Measurements from ENCODE around the gene BTRC. TPM values are rescaled to one million over a fixed set of nuclear protein-coding genes. Genes with fewer than 3 reads are reported as not detected.
"Not testable (repeated sequence)": the region's sequence is repeated elsewhere in the genome, so short reads cannot be mapped to it uniquely, and the experiment has no call there.

Gene BTRC
- total RNA-seq, 1 donor from 2014 or later, result 33.4 TPM

- peak; percentile 1 for DNase-seq
- no peak for ATAC-seq (ENCODE audit: poor library complexity)
- intact Hi-C loops (cut with DNase I), result no loop called here
These were observed 226.8 kb downstream of the BTRC start for GRCh38 chr10:101580486-101581399.

GRCh38 chr10:101585841-101586240, 231.9 kb downstream of the BTRC start:
- no peak for ATAC-seq (ENCODE audit: poor library complexity)
- intact Hi-C loops (cut with DNase I), result no loop called here
- DNase-seq, result peak; percentile 27

GRCh38 chr10:101587725-101588653, 234.0 kb downstream of the BTRC start, which contains the start of the genes DPCD and POLL:
DPCD (plus strand) TSS chr10:101588321; CDS start chr10:101588337, 16 bp downstream.
POLL (minus strand) TSS chr10:101588257; CDS start chr10:101587360, 897 bp downstream.
- intact Hi-C loops (cut with DNase I), result no loop called here
- ATAC-seq (ENCODE audit: poor library complexity), result peak; percentile 97
- peak; percentile 99 for DNase-seq

- no peak for DNase-seq
- ATAC-seq (ENCODE audit: poor library complexity), result no peak
- intact Hi-C loops (cut with DNase I), result no loop called here
These were observed 234.9 kb downstream of the BTRC start for GRCh38 chr10:101588879-101589278.

GRCh38 chr10:101593331-101593730, 239.4 kb downstream of the BTRC start:
- DNase-seq; intact Hi-C loops (cut with DNase I): not testable (repeated sequence)
- peak; percentile 25 for ATAC-seq (ENCODE audit: poor library complexity)

GRCh38 chr10:101595591-101596433, 241.8 kb downstream of the BTRC start:
- DNase-seq, result no peak
- ATAC-seq (ENCODE audit: poor library complexity), result peak; percentile 57
- intact Hi-C loops (cut with DNase I), result no loop called here

- DNase-seq, result no peak
- no peak for ATAC-seq (ENCODE audit: poor library complexity)
- intact Hi-C loops (cut with DNase I), result no loop called here
These were observed 243.3 kb downstream of the BTRC start for GRCh38 chr10:101597091-101597900.

- DNase-seq (peak; percentile 67), ATAC-seq (ENCODE audit: poor library complexity) (peak; percentile 85)
- intact Hi-C loops (cut with DNase I), result no loop called here
These were observed 247.6 kb downstream of the BTRC start for GRCh38 chr10:101601541-101601940.

GRCh38 chr10:101602761-101603398, 248.9 kb downstream of the BTRC start:
- intact Hi-C loops (cut with DNase I), result loop anchor here (2.0 kb wide), 1 partner anchor 178 kb away; no protein-coding TSS in a partner anchor
- DNase-seq (peak; percentile 80), ATAC-seq (ENCODE audit: poor library complexity) (peak; percentile 90)

Small RNAs within 50 kb of the gene (microRNA-seq; reads per million reads assigned to microRNA genes)
- gene MIR3158-1, result not detected
- not detected for gene MIR3158-2

Other genes starting within 250 kb of the BTRC start
- gene TLX1, start 222.9 kb upstream of the BTRC start, total RNA-seq, result not detected
- gene LBX1, start 124.7 kb upstream of the BTRC start, total RNA-seq, result not detected
- gene POLL, start 234.1 kb downstream of the BTRC start, total RNA-seq, result 15.8 TPM
- 22.7 TPM for gene DPCD, start 234.2 kb downstream of the BTRC start, total RNA-seq